ENCODE data around the gene EXOC5. TPM values are rescaled to one million over a fixed set of nuclear protein-coding genes. Genes with fewer than 3 reads are reported as not detected.
A peak's percentile ranks its signal among the peaks of the same experiment; 100 is the strongest.

The EXOC5 gene
- total RNA-seq = 10 to 100 TPM; 50.9 to 73.1 (median 55.4) TPM

DNA sequence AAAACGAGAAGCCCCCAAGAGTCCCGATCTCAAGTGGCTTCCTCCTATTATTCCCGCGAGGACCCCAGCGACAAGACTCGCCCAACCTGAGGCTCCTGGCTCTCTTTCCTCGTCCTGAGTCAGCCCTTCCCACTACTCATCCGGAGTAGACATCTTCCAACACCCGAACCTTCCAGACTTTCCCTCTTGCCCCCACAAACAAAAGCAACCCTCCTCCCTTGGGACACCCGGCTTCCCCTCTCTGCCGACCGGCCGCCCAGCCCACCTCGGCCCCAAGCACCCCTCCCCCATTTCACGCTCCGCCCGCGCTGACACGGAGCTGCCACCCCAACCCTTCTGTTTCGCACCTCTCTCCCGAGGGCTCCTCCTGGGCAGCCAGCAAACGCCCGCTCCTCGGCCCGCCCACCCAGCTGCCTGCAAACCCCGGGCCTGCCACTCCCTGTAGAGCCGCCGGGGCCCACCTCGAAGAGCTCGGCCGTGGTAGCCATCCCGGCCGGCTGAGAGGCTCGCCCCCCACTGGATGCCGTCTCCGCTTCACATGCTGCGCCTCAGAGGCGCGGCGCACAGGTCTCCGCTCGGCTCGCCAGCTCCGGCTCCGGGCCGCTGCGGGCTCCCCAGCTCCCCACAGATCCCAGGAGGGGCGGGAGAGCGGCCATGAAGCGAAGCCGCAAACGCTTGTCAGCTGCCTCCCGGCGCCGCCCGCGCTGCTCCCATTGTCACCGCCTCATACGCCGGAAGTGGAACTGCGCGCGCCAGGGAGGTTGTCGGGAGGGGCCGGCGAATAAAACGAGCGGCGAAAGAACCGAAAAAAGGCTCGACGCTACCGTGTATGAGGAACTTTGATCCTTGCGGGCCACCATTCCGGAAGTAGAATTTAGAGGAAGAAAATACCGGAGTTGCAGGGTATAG is at the start of gene EXOC5, which contains the start of gene AP5M1:
EXOC5 (minus strand) TSS at position 745 of the 909 bp plus-strand sequence; CDS start at position 488, 257 bp downstream.
AP5M1 (plus strand) TSS at position 811 of the 909 bp plus-strand sequence. CDS start 344 bp downstream, outside the sequence.
- H3K4me1 ChIP-seq = peaks cover 36 to 65% (median 59%) of the 10 kb centered on the region in 4 donors
- intact Hi-C loops (cut with DNase I) = no loop called here

DNA sequence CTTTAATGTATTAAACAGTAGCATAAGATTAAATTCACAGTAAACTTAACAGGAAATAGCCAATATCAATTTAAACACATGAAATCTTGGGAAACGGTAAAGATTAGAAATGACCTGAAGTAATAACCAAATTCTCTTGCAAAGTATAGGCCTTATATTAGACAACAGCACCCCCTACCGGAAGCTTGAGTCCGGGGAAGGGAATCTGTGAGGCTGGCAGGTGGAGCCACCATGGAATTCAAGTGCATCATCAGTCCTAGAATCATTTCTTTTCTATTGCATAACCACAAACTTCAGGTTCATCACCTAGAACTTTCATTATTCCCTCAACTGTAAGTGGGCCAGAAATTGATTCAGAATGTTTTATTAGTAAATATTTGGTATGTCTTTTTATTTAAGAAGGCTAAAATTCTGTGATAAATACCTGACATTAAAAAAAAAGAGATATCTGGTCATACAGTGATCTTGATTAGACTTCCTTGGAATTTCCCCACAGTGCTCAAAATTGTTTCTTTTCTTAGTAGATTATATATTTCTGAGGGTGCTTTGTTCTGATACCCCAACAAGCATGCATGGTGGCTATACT is 48.6 kb upstream of the EXOC5 start:
- Histone ChIP-seq H3K4me3 (no peak overlapping the region), H3K4me1 (no peaks in the 10 kb centered on the region), H3K27ac (replicated peaks in 1 of 4) (no peak overlapping the region), H3K36me3 (no peaks in the 10 kb centered on the region), H3K9me3 (no peaks in the 10 kb centered on the region), H3K27me3 (peaks cover 0 to 6% (median 0%) of the 10 kb centered on the region in 4 donors)
- TF ChIP-seq, protein P1, sequence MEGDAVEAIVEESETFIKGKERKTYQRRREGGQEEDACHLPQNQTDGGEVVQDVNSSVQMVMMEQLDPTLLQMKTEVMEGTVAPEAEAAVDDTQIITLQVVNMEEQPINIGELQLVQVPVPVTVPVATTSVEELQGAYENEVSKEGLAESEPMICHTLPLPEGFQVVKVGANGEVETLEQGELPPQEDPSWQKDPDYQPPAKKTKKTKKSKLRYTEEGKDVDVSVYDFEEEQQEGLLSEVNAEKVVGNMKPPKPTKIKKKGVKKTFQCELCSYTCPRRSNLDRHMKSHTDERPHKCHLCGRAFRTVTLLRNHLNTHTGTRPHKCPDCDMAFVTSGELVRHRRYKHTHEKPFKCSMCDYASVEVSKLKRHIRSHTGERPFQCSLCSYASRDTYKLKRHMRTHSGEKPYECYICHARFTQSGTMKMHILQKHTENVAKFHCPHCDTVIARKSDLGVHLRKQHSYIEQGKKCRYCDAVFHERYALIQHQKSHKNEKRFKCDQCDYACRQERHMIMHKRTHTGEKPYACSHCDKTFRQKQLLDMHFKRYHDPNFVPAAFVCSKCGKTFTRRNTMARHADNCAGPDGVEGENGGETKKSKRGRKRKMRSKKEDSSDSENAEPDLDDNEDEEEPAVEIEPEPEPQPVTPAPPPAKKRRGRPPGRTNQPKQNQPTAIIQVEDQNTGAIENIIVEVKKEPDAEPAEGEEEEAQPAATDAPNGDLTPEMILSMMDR (IDR thresholded peaks at IDR 0.05) = peak; percentile 76 to 85 (median 83)
- TF ChIP-seq POLR2A (IDR thresholded peaks at IDR 0.05; ENCODE audit: low read depth) = no peak
- DNase-seq (ENCODE audit: extremely low spot score) = no peak
- 1% methylated on average over 3 of the region's 3 CpGs for WGBS
- intact Hi-C loops (cut with DNase I) = loop anchor here (2.0 kb wide), 1 partner anchor 827 kb away; no protein-coding TSS in a partner anchor

More for the DNA sequence above, at the start of gene EXOC5, which contains the start of gene AP5M1:
- peak within 1 kb of the TSS; percentile 70 to 85 (median 80) for H3K4me3 ChIP-seq
- no peaks in the 10 kb centered on the region for H3K27me3 ChIP-seq
- peaks cover 0 to 4% (median 2%) of the 10 kb centered on the region in 4 donors for H3K36me3 ChIP-seq
- peak; percentile 96 for DNase-seq (ENCODE audit: extremely low spot score)
- peak within 1 kb of the TSS; percentile 93 to 95 (median 94) for H3K27ac ChIP-seq (replicated peaks in 1 of 4)
- TF ChIP-seq EP300 (IDR thresholded peaks at IDR 0.05) (no peak), POLR2A (IDR thresholded peaks at IDR 0.05; ENCODE audit: low read depth) (no peak), POLR2AphosphoS5 (IDR thresholded peaks at IDR 0.05) (peak; percentile 83 to 87)
- TF ChIP-seq, protein P1 (IDR thresholded peaks at IDR 0.05) = peak in 1 of 3 experiments; percentile 8
- no peaks in the 10 kb centered on the region for H3K9me3 ChIP-seq
- 0% methylated on average over 30 of the region's 76 CpGs for WGBS

- no peak for DNase-seq (ENCODE audit: extremely low spot score)
- 66% methylated on average over 7 of the region's 7 CpGs for WGBS
- Histone ChIP-seq H3K27me3 (peaks cover 0 to 6% (median 0%) of the 10 kb centered on the region in 4 donors), H3K4me3 (no peak overlapping the region), H3K36me3 (no peaks in the 10 kb centered on the region), H3K27ac (replicated peaks in 1 of 4) (no peak overlapping the region), H3K4me1 (no peaks in the 10 kb centered on the region), H3K9me3 (no peaks in the 10 kb centered on the region)
- intact Hi-C loops (cut with DNase I) = no loop called here
- no peak for TF ChIP-seq POLR2AphosphoS5 (IDR thresholded peaks at IDR 0.05)
- no peak for TF ChIP-seq POLR2A (IDR thresholded peaks at IDR 0.05; ENCODE audit: low read depth)
- TF ChIP-seq EP300 (IDR thresholded peaks at IDR 0.05) = no peak
- TF ChIP-seq, protein P1 (IDR thresholded peaks at IDR 0.05) = no peak
These were observed 45.8 kb upstream of the EXOC5 start for GRCh38 chr14:57314396-57315089.

DNA sequence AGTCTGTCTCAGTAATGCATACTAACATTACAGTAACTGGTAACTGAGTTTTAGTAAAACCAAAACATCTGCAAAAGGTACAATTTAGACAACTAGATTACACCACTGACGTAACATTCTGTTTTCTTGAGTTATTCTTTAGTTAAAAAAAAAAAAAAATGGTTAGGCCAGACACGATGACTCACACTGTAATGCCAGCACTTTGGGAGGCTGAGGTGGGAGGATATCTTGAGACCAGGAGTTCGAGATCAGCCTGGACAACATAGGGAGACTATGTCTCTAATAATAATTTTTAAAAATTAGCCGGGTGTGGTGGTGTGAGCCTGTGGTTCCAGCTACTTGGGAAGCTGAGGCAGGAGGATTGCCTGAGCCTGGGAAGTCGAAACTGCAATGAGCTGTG is 34.2 kb upstream of the EXOC5 start:
- Histone ChIP-seq H3K4me1 (peaks cover 0 to 6% (median 1%) of the 10 kb centered on the region in 4 donors), H3K27ac (replicated peaks in 1 of 4) (no peak overlapping the region), H3K27me3 (no peaks in the 10 kb centered on the region), H3K4me3 (no peak overlapping the region), H3K9me3 (no peaks in the 10 kb centered on the region), H3K36me3 (no peaks in the 10 kb centered on the region)
- 77% methylated on average over 5 of the region's 5 CpGs for WGBS
- TF ChIP-seq POLR2AphosphoS5 (IDR thresholded peaks at IDR 0.05) (no peak), EP300 (IDR thresholded peaks at IDR 0.05) (no peak), POLR2A (IDR thresholded peaks at IDR 0.05; ENCODE audit: low read depth) (no peak)
- TF ChIP-seq, protein P1 (IDR thresholded peaks at IDR 0.05) = no peak
- DNase-seq (ENCODE audit: extremely low spot score) = no peak
- intact Hi-C loops (cut with DNase I) = no loop called here

All from esophagus muscularis mucosa (tissue), 4 donors.